Measurements from ENCODE around the gene MED12L. TPM values are rescaled to one million over a fixed set of nuclear protein-coding genes. Genes with fewer than 3 reads are reported as not detected.

The MED12L gene
- total RNA-seq, 1 donor: 2.2 TPM

DNA sequence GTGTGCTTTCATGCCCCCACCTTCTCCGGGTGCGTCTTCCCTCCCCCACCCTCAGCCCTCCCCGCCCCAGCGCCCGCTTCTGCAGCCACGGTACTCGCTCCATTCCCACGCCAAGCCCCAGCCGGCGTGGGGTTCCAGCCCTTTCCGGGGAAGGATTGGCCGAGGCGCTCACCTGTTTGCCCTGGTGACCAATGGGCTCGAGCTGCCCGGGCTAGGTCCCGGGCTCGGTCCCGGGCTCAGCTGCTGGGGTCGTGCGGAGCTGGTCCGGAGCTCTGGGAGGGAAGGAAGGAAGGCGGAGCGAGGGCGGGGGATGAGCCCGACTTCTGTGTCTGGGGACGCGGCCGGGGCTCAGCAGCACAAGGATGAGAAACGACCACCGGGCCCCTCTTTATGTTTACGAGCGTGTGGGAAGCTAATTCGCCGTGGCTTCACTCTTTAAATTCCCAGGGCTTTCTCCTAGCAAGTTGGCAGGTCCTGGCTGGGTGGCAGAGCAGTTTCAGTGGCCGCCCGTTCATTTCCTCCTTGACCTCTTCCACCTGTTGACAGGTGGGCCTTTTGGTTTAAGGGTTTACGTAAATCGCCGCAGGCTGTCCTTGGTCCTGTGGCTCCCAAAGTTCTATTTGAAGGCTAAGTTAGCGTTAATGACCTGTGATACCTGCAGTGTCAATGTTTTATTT, 375.4 kb downstream of the MED12L start, which contains the start of gene IGSF10:
TSS of gene IGSF10 (minus strand) at position 288 of the 677 bp plus-strand sequence. CDS start 2,352 bp downstream, outside the sequence.
- TF ChIP-seq CTCF (IDR thresholded peaks at IDR 0.05; ENCODE audit: extremely low read depth, low read depth, low read length): no peak
- Histone ChIP-seq H3K79me2 (ENCODE audit: insufficient read depth, low read length) (no peaks in the 10 kb centered on the region), H3K27me3 (ENCODE audit: insufficient read depth, low read length) (peaks cover 62% of the 10 kb centered on the region), H3K4me3 (ENCODE audit: insufficient read depth, low read length) (peak within 1 kb of the TSS; percentile 68), H3K27ac (ENCODE audit: low read depth, low read length) (no peak within 1 kb of the TSS), H3K36me3 (ENCODE audit: insufficient read depth, low read length) (no peaks in the 10 kb centered on the region), H3K4me2 (ENCODE audit: insufficient read depth, low read length) (peak within 1 kb of the TSS; percentile 70), H2AFZ (ENCODE audit: low read length) (peak within 1 kb of the TSS; percentile 38), H4K20me1 (ENCODE audit: insufficient read depth, low read length) (no peaks in the 10 kb centered on the region), H3K9me3 (ENCODE audit: low read depth, low read length) (no peaks in the 10 kb centered on the region), H3K4me1 (ENCODE audit: insufficient read depth, low read length) (no peaks in the 10 kb centered on the region)
- DNase-seq (ENCODE audit: insufficient read length, low spot score, missing footprints): peak; percentile 76

GRCh38 chr3:151462278-151462780, 376.9 kb downstream of the MED12L start:
- Histone ChIP-seq H4K20me1 (ENCODE audit: insufficient read depth, low read length) (no peaks in the 10 kb centered on the region), H3K4me2 (ENCODE audit: insufficient read depth, low read length) (no peak overlapping the region), H3K36me3 (ENCODE audit: insufficient read depth, low read length) (no peaks in the 10 kb centered on the region), H3K4me1 (ENCODE audit: insufficient read depth, low read length) (no peaks in the 10 kb centered on the region), H3K9me3 (ENCODE audit: low read depth, low read length) (no peaks in the 10 kb centered on the region), H3K79me2 (ENCODE audit: insufficient read depth, low read length) (no peaks in the 10 kb centered on the region), H2AFZ (ENCODE audit: low read length) (no peak overlapping the region), H3K27me3 (ENCODE audit: insufficient read depth, low read length) (peaks cover 62% of the 10 kb centered on the region), H3K27ac (ENCODE audit: low read depth, low read length) (no peak overlapping the region), H3K4me3 (ENCODE audit: insufficient read depth, low read length) (no peak overlapping the region)
- DNase-seq (ENCODE audit: insufficient read length, low spot score, missing footprints): no peak
- no peak for TF ChIP-seq CTCF (IDR thresholded peaks at IDR 0.05; ENCODE audit: extremely low read depth, low read depth, low read length)

GRCh38 chr3:151462991-151463390, 377.5 kb downstream of the MED12L start:
- DNase-seq (ENCODE audit: insufficient read length, low spot score, missing footprints): no peak
- no peak overlapping the region for H3K4me2 ChIP-seq (ENCODE audit: insufficient read depth, low read length)
- H3K9me3 ChIP-seq (ENCODE audit: low read depth, low read length): no peaks in the 10 kb centered on the region
- H4K20me1 ChIP-seq (ENCODE audit: insufficient read depth, low read length): no peaks in the 10 kb centered on the region
- H3K36me3 ChIP-seq (ENCODE audit: insufficient read depth, low read length): no peaks in the 10 kb centered on the region
- H3K79me2 ChIP-seq (ENCODE audit: insufficient read depth, low read length): no peaks in the 10 kb centered on the region
- TF ChIP-seq CTCF (IDR thresholded peaks at IDR 0.05; ENCODE audit: extremely low read depth, low read depth, low read length): no peak
- no peaks in the 10 kb centered on the region for H3K4me1 ChIP-seq (ENCODE audit: insufficient read depth, low read length)
- no peak overlapping the region for H3K4me3 ChIP-seq (ENCODE audit: insufficient read depth, low read length)
- no peak overlapping the region for H3K27ac ChIP-seq (ENCODE audit: low read depth, low read length)
- H3K27me3 ChIP-seq (ENCODE audit: insufficient read depth, low read length): peaks cover 62% of the 10 kb centered on the region
- H2AFZ ChIP-seq (ENCODE audit: low read length): no peak overlapping the region

- H2AFZ ChIP-seq (ENCODE audit: low read length): no peak overlapping the region
- H3K4me1 ChIP-seq (ENCODE audit: insufficient read depth, low read length): no peaks in the 10 kb centered on the region
- H3K27me3 ChIP-seq (ENCODE audit: insufficient read depth, low read length): peaks cover 33% of the 10 kb centered on the region
- TF ChIP-seq CTCF (IDR thresholded peaks at IDR 0.05; ENCODE audit: extremely low read depth, low read depth, low read length): no peak
- no peak overlapping the region for H3K4me3 ChIP-seq (ENCODE audit: insufficient read depth, low read length)
- no peaks in the 10 kb centered on the region for H4K20me1 ChIP-seq (ENCODE audit: insufficient read depth, low read length)
- no peak for DNase-seq (ENCODE audit: insufficient read length, low spot score, missing footprints)
- no peaks in the 10 kb centered on the region for H3K79me2 ChIP-seq (ENCODE audit: insufficient read depth, low read length)
- no peaks in the 10 kb centered on the region for H3K9me3 ChIP-seq (ENCODE audit: low read depth, low read length)
- no peak overlapping the region for H3K27ac ChIP-seq (ENCODE audit: low read depth, low read length)
- no peak overlapping the region for H3K4me2 ChIP-seq (ENCODE audit: insufficient read depth, low read length)
- no peaks in the 10 kb centered on the region for H3K36me3 ChIP-seq (ENCODE audit: insufficient read depth, low read length)
These were observed 381.6 kb downstream of the MED12L start for GRCh38 chr3:151467069-151467468.
